ENCODE measurements around the gene SSR4. TPM values are rescaled to one million over a fixed set of nuclear protein-coding genes. Genes with fewer than 3 reads are reported as not detected.

SSR4 gene
- total and polyA plus RNA-seq, 10 of the 15 experiments (the other 5 are each of a cell fraction or from before 2014, with no cell fraction given) = 151 to 521 (median 310) TPM

DNA sequence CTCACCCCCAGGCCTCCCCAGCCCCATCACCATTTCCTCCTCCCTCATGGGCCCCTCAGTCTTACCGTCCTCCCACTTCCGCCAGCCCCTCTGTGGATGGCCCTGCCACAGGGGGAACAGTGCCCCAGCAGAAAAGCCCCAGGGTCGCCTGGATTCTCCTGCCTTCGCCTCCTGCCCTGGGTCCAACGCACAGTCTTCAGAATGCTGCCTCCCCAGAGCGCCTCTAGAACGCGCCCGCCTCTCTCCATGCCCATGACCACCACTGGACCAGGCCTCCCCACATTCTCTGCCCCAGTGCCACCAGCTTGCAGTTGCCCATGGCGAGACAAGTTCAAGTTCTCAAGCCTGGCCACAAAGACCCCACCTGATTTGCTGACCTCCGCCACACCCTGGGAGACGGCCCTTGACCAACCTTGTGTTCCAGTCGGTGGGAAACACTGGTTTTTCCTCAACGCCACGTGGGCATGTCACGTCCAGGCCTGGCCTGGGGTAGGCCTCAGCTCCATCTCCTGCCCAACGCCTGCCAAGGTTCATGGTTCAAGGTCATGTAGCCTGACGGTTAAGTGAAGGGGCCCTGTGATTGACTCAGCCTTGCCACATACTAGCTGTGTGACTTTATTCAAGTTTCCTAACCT is 31.1 kb upstream of the SSR4 start:
- no TSS peak for BruUV-seq (replicated peaks)
- DNase-seq (ENCODE audit: low read depth, low spot score) (no peak), FAIRE-seq (no peak), ATAC-seq (no peak)
- ChIA-PET CTCF (interaction anchor here (0.6 to 2.3 kb wide), 9 partner anchors 10 to 205 kb away, joined by 3 to 26 read pairs (median 4); partner anchors contain the start of gene SLC6A8), SMC1A (ENCODE audit: uncharacterized antibody, unreplicated experiment) (no interaction called here), POLR2A (no interaction called here), RAD21 (ENCODE audit: unreplicated experiment) (no interaction called here)
- intact Hi-C loops (cut with micrococcal nuclease; ENCODE audit: unreplicated experiment) = loop anchor here (5.0 kb wide), 1 partner anchor 289 kb away; no protein-coding TSS in a partner anchor
- H3K4me2 ChIP-seq (ENCODE audit: control insufficient read depth, insufficient read depth) = no peak overlapping the region
- in situ Hi-C loops (cut with MboI) = loop anchor here (5.0 kb wide), 1 partner anchor 199 kb away; no protein-coding TSS in a partner anchor
- H3K4me3 ChIP-seq = no peak overlapping the region
- H3K79me2 ChIP-seq (ENCODE audit: control insufficient read depth, insufficient read depth, low read length) = no peaks in the 10 kb centered on the region
- H3K4me1 ChIP-seq (ENCODE audit: control insufficient read depth, insufficient read depth, low read length) = no peaks in the 10 kb centered on the region
- no peaks in the 10 kb centered on the region for H3K36me3 ChIP-seq (ENCODE audit: control insufficient read depth in 2 of 2, insufficient read depth in 2 of 2, low read length in 1 of 2)
- no peak overlapping the region for H3K27ac ChIP-seq (ENCODE audit: control insufficient read depth, insufficient read depth)
- 49% methylated on average over 18 of the region's 18 CpGs for WGBS (ENCODE audit: insufficient coverage, insufficient replicate concordance, low lambda C conversion rate, missing lambda C conversion rate)
- no peak overlapping the region for H2AFZ ChIP-seq (ENCODE audit: control insufficient read depth, low read depth, low read length)
- no peaks in the 10 kb centered on the region for H4K20me1 ChIP-seq (ENCODE audit: control insufficient read depth, insufficient read depth)
- no peaks in the 10 kb centered on the region for H3K27me3 ChIP-seq (replicated peaks in 1 of 2; ENCODE audit: control insufficient read depth in 2 of 2, insufficient read depth in 2 of 2, low read length in 1 of 2)
- TF ChIP-seq ESRRA (IDR thresholded peaks at IDR 0.05; ENCODE audit: low read length) (no peak), MTA2 (IDR thresholded peaks at IDR 0.05; ENCODE audit: low read depth) (no peak), SMARCA5 (IDR thresholded peaks at IDR 0.05) (no peak), IKZF1 (conservative IDR thresholded peaks at IDR 0.05) (no peak), TCF3 (IDR thresholded peaks at IDR 0.05; ENCODE audit: borderline replicate concordance, insufficient read depth, low read depth, low read length) (no peak), CREM (IDR thresholded peaks at IDR 0.05; ENCODE audit: low read depth) (no peak), ZZZ3 (IDR thresholded peaks at IDR 0.05; ENCODE audit: control insufficient read depth, insufficient read length, low read depth) (no peak), WRNIP1 (IDR thresholded peaks at IDR 0.05; ENCODE audit: borderline replicate concordance, low read depth, low read length) (no peak), EGR1 (IDR thresholded peaks at IDR 0.05; ENCODE audit: borderline replicate concordance in 1 of 2, low read depth in 2 of 2, low read length in 2 of 2) (no peak), KDM1A (IDR thresholded peaks at IDR 0.05; ENCODE audit: borderline replicate concordance) (no peak), ZNF24 (IDR thresholded peaks at IDR 0.05) (no peak)
- TF ChIP-seq, protein P1, sequence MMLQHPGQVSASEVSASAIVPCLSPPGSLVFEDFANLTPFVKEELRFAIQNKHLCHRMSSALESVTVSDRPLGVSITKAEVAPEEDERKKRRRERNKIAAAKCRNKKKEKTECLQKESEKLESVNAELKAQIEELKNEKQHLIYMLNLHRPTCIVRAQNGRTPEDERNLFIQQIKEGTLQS (IDR thresholded peaks at IDR 0.05; ENCODE audit: borderline replicate concordance, extremely low read depth, low read depth, low read length) = no peak
- H3K9ac ChIP-seq (ENCODE audit: control insufficient read depth, insufficient read depth, low read length) = no peak overlapping the region
- H3K9me3 ChIP-seq (replicated peaks; ENCODE audit: control insufficient read depth, insufficient read depth, low read length) = no peaks in the 10 kb centered on the region

Data from GM12878 (cell line).